Right lung (tissue), 5 donors: ENCODE results near the gene DEPDC4. TPM values are rescaled to one million over a fixed set of nuclear protein-coding genes. Genes with fewer than 3 reads are reported as not detected.

Experiments used
- DNase-seq, 2 donors: peaks; one replicate each; pipeline ENCODE4 v3.0.0-alpha.2; 2013
- polyA plus RNA-seq, 5 donors: library from polyadenylated mRNA; unstranded; fragments of 120-200 nt; gene quantifications; one replicate each; pipeline versions ENCODE4 v1.2.1 to v1.2.3, GENCODE V29; 2013; ENCODE audit warnings: inconsistent platforms in 1 of 5, low replicate concordance in 1 of 5; ENCODE audit not compliant: insufficient read length in 5 of 5, insufficient read depth in 1 of 5

Gene DEPDC4
- polyA plus RNA-seq, 5 donors: 4.2 to 10.6 (median 8.6) TPM

DNA sequence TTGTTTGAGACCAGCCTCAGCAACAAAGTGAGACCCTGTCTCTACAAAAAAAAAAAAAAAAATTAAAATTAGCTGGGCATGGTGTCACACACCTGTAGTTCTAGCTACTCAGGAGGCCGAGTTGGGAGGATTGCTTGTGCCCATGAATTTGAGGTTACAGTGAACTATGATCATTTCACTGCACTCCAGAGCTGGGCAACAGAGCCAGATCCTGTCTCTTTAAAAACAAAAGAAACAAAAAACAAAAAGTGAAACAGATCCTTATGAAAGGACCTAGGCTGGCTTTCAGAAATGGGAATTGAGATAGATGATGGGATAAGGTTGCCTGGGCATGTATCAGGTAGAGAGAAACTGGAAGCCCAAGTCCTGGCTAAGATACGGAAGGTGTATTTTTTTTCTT lies 52.4 kb downstream of the DEPDC4 start:
- no peak for DNase-seq

- no peak for DNase-seq
These were observed 53.6 kb downstream of the DEPDC4 start for GRCh38 chr12:100213016-100213891.

DNA sequence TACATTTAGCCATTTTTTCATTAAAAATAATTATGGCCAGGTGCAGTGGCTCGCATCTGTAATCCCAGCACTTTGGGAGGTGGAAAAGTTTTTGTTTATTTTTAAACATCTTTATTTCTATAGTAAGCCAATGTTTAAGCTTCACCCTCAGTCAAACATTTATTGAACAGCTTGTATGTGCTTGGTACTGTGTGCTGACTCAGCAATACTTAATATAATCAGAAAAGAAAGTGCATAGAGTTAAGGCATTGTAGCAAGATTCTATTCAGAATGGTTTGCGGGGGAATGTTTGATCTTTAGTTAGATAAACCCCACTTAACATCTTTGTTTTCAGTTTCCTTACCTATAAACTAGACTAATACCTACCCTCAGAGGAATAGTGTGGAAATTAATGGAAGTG lies 55.2 kb downstream of the DEPDC4 start:
- DNase-seq: no peak

DNA sequence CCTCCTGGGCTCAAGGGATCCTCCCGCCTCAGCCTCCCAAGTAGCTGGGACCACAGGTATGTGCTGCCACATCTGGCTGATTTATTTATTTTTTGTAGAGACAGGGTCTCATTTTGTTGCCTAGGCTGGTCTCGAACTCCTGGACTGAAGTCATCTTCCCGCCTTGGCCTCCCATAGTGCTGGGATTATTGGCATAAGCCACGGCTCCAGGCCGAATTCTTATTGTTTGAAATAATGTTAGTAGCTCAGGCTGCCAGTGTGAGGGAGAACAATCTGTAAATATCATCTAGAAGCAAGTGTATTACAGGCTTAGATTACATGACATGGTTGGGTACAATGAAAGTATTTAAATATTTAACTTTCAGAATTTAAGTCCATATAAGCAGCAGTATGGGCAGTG lies 58.0 kb downstream of the DEPDC4 start:
- no peak for DNase-seq

GRCh38 chr12:100207311-100207710 lies 59.6 kb downstream of the DEPDC4 start:
- no peak for DNase-seq

DNA sequence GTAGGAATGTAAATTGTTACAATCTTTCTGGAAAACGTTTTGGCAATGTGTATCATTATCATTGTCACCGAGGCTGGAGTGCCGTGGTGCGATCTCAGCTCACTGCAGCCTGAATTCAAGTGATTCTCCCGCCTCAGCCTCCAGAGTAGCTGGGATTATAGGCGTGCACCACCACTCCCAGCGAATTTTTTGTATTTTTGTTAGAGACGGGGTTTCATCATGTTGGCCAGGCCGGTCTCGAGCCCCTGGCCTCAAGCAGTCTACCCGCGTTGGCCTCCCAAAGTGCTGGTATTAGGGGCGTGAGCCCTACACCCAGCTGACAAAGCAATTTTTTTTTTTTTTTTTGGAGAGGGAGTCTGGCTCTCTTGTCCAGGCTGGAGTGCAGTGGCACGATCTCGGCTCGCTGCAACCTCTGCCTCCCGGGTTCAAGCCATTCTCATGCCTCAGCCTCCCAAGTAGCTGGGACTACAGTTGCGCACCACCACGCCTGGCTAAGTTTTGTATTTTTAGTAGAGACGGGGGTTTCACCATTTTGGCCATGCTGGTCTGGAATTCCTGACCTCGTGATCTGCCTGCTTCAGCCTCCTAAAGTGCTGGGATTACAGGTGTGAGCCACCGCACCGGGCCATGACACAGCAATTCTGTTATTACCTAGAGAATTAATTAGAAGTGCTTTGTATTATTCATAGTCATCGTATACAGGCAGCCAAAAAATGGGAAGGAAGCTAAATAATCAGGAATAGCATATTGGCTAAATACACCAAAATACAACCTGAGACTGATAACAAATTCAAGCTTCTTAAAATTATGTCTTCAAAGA lies 65.1 kb downstream of the DEPDC4 start:
- no peak for DNase-seq

DNA sequence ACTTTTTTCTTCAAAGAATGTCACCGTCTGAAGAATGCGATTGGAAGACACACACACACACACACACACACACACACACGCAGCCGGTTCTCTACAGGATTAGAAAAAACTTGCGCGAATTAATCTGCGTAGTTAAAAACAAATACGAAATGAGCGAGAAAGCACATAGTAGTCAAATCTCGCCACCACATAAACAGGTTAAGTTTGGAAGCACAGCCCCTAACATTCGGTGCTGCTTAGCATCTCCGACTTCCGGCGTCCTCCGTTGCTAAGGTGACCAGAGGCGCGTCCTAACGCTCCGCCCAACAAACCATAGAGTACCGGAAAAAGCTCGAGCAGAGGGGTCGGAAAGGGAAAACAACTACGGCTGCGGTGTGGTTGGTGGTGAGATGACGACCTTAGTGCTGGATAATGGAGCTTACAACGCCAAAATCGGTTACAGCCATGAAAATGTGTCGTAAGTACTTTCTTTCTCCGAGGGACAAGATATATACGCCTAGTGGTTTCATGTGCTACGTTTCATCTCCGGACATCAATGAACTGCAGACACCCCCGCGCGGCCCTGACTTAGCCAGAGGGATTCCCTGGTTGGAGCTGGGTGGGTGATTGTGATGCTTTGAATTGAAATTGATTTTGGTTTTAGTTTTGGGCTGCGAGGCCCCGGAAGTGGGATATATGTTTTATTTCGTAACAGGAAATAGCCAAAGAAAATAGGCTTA lies 66.3 kb downstream of the DEPDC4 start, which contains the start of gene ACTR6:
Gene ACTR6 (plus strand): TSS at position 353 of the 719 bp plus-strand sequence. CDS start 37 bp downstream, at position 390.
- DNase-seq: peak; percentile 95 to 96

DNA sequence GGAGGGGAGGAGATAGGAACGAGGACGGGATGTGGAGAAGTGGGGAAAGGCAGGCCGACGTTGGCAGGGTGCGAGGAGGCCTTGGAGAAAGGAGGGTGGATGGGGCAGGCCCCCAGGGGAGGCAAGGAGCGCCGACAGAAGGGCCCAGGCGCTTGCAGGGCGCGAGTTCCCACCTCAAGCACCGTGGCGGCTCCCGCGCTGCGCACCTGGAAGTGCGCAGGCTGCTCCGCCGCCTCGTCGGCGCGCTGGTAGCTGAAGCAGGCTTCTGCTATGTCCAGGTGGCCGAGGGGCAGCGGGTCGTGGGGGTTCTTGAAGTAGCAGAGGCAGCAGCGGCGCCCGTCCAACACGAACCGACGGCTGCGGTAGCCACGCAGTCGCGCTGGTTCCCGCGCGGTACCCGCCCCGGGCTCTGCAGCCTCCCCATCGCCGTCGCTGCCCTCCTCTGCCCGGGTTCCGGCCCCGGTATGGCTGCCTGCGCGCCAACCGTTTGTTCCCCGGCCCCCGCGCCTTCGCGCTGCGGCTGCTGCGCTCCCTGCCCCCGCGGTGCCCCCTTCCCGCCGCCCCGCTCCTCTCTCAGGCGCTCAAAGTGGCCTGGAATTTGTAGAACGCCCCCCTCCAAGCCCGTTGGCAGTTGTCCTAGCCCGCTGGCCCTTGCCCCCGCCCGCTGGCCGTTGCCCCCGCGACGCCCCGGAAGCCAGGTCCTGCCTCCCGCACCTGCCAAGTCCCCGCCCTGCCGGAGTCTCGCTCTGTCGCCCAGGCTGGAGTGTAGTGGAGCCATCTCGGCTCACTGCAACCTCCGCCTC lies 67.3 kb downstream of the DEPDC4 start:
- DNase-seq: peak in 1 of 2 donors; percentile 31

GRCh38 chr12:100199023-100199346 lies 67.9 kb downstream of the DEPDC4 start:
- DNase-seq: no peak

GRCh38 chr12:100197486-100197885 lies 69.4 kb downstream of the DEPDC4 start:
- DNase-seq: no peak

DNA sequence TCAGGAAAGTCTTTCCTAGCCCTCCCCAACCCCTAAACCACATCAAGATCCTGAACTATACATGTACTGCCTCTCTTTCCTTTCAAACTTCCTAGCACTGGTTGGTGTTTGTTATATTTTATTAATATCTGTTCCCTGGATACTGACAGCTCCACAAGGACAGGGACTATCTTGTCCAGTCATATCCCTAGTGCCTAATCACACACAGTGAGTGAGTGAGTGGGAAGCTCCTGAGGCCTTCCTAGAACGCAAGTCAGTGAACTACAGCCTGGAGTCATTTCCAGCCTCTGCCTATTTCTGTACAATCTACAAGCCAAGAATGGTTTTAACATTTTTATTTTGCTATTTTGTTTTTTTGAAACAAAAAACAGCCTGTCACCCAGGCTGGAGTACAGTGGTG lies 73.8 kb downstream of the DEPDC4 start:
- DNase-seq: no peak

Other genes starting within 250 kb of the DEPDC4 start
- 10 to 100 TPM; 16.5 to 27.8 (median 22.7) TPM for gene BLTP3B, start 124.2 kb downstream of the DEPDC4 start, polyA plus RNA-seq
- 10 to 100 TPM; 29.9 to 41.6 (median 39.1) TPM for gene ACTR6, start 66.3 kb downstream of the DEPDC4 start, polyA plus RNA-seq
- 10 to 100 TPM; 45.6 to 76.9 (median 62.4) TPM for gene SCYL2, start 98 bp upstream of the DEPDC4 start, polyA plus RNA-seq
- 1 to 10 TPM; 2.0 to 4.6 (median 3.2) TPM for gene SLC17A8, start 90.0 kb upstream of the DEPDC4 start, polyA plus RNA-seq
- gene NR1H4, start 206.8 kb upstream of the DEPDC4 start, polyA plus RNA-seq: under 1 TPM; 0.28 to 0.72 (median 0.40) TPM